AML-193 (cell line): ENCODE measurements around the gene TPRG1L.

Source experiments
- DNase-seq, 2 experiments: peaks; one replicate each; lab custom pipeline; 2025; lab: John Stamatoyannopoulos, UW

The TPRG1L gene

GRCh38 chr1:3645247-3645646 is 20.4 kb downstream of the TPRG1L start:
- DNase-seq, result no peak

GRCh38 chr1:3645666-3646355 is 21.0 kb downstream of the TPRG1L start:
- no peak for DNase-seq

- DNase-seq, result no peak
Observed at GRCh38 chr1:3646596-3646995, 21.8 kb downstream of the TPRG1L start.

- peak; percentile 83 to 86 for DNase-seq
Observed at GRCh38 chr1:3649342-3650247, 24.8 kb downstream of the TPRG1L start, which contains the start of gene WRAP73. Gene WRAP73, minus strand, starts transcription at chr1:3650103. Its CDS starts 104 bp downstream, at chr1:3649999.

- DNase-seq, result no peak
Observed at GRCh38 chr1:3650248-3651025, 25.6 kb downstream of the TPRG1L start.

GRCh38 chr1:3651026-3651929 is 26.5 kb downstream of the TPRG1L start:
- DNase-seq, result no peak

GRCh38 chr1:3651930-3652547 is 27.2 kb downstream of the TPRG1L start, which contains the start of gene TP73:
Gene TP73, plus strand, starts transcription at chr1:3652516. Its CDS starts 29,850 bp downstream, at chr1:3682366.
- DNase-seq, result no peak

GRCh38 chr1:3652548-3653285 is 27.9 kb downstream of the TPRG1L start:
- no peak for DNase-seq

GRCh38 chr1:3653286-3653618 is 28.4 kb downstream of the TPRG1L start:
- DNase-seq, result no peak

- DNase-seq, result no peak
Observed at GRCh38 chr1:3654549-3655281, 29.9 kb downstream of the TPRG1L start.

GRCh38 chr1:3656450-3657095 is 31.8 kb downstream of the TPRG1L start:
- DNase-seq, result no peak

- DNase-seq, result no peak
Observed at GRCh38 chr1:3657096-3657475, 32.3 kb downstream of the TPRG1L start.

- no peak for DNase-seq
Observed at GRCh38 chr1:3657578-3658230, 32.9 kb downstream of the TPRG1L start.

GRCh38 chr1:3658231-3658615 is 33.4 kb downstream of the TPRG1L start:
- DNase-seq, result no peak

GRCh38 chr1:3659093-3659492 is 34.3 kb downstream of the TPRG1L start:
- DNase-seq, result no peak

GRCh38 chr1:3660704-3661103 is 35.9 kb downstream of the TPRG1L start:
- DNase-seq, result peak in 1 of 2 experiments; percentile 25

GRCh38 chr1:3661631-3662030 is 36.8 kb downstream of the TPRG1L start:
- DNase-seq, result no peak

GRCh38 chr1:3662080-3662671 is 37.4 kb downstream of the TPRG1L start:
- DNase-seq, result no peak
